ENCODE results near the gene IL23R. TPM values are rescaled to one million over a fixed set of nuclear protein-coding genes. Genes with fewer than 3 reads are reported as not detected.

The IL23R gene
- total and polyA plus RNA-seq, 8 donors = 1.3 TPM; not detected in 7

DNA sequence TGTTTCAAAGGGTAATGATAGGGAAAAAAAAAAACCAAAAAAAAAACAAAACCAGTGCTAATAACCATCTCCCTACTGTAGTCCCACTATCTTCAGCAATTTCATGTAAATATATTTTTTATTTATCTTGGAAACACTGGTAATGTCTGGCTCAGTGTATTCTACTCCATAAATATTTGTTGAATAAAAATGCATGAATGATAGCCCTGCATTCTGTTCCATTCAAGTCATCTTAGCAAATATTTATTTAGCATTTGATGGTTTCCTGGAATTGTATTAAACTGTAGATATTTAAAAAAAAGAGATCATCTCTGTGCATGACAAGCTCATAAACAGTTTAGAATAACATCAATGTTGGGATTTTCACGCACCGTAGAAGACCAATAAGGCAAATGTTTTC lies 24.2 kb downstream of the IL23R start:
- Histone ChIP-seq H3K36me3 (no peaks in the 10 kb centered on the region), H3K27me3 (no peaks in the 10 kb centered on the region), H3K4me1 (no peaks in the 10 kb centered on the region), H3K27ac (no peak overlapping the region), H3K4me3 (no peak overlapping the region), H3K9me3 (no peaks in the 10 kb centered on the region)
- intact Hi-C loops (cut with DNase I; ENCODE audit: low total_unique reads) = no loop called here
- no peak for DNase-seq
- TF ChIP-seq EP300 (IDR thresholded peaks at IDR 0.05) (no peak), POLR2AphosphoS5 (IDR thresholded peaks at IDR 0.05) (no peak), POLR2A (IDR thresholded peaks at IDR 0.05) (no peak)
- TF ChIP-seq, protein P1, sequence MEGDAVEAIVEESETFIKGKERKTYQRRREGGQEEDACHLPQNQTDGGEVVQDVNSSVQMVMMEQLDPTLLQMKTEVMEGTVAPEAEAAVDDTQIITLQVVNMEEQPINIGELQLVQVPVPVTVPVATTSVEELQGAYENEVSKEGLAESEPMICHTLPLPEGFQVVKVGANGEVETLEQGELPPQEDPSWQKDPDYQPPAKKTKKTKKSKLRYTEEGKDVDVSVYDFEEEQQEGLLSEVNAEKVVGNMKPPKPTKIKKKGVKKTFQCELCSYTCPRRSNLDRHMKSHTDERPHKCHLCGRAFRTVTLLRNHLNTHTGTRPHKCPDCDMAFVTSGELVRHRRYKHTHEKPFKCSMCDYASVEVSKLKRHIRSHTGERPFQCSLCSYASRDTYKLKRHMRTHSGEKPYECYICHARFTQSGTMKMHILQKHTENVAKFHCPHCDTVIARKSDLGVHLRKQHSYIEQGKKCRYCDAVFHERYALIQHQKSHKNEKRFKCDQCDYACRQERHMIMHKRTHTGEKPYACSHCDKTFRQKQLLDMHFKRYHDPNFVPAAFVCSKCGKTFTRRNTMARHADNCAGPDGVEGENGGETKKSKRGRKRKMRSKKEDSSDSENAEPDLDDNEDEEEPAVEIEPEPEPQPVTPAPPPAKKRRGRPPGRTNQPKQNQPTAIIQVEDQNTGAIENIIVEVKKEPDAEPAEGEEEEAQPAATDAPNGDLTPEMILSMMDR (IDR thresholded peaks at IDR 0.05) = no peak
- WGBS, 5 donors = 67 to 93% (median 73%) methylated on average over 2 of the region's 2 CpGs

DNA sequence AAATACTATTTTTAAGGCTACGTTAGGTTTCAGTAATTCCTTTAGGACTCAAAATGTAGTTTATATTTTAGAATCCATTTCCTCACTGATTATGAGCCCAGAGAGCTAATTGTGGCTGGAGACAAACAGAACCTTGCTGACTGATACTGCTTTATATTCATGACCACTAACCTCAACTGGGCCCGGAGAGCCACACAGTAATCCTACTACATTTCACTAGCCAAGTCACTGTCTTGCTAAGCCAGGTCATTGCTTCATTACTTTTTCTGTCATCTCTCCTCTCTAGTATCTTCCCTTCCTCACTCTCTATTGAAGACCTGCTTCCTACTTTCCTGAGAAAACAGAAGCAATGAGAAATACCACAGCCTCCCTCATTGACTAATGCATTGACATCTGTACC lies 24.7 kb downstream of the IL23R start:
- Histone ChIP-seq H3K9me3 (no peaks in the 10 kb centered on the region), H3K4me1 (no peaks in the 10 kb centered on the region), H3K4me3 (no peak overlapping the region), H3K36me3 (no peaks in the 10 kb centered on the region), H3K27ac (no peak overlapping the region), H3K27me3 (no peaks in the 10 kb centered on the region)
- WGBS, 5 donors = 63 to 81% (median 72%) methylated on average over 2 of the region's 2 CpGs
- intact Hi-C loops (cut with DNase I; ENCODE audit: low total_unique reads) = no loop called here
- TF ChIP-seq POLR2A (IDR thresholded peaks at IDR 0.05) = no peak
- no peak for TF ChIP-seq EP300 (IDR thresholded peaks at IDR 0.05)
- TF ChIP-seq, protein P1 (IDR thresholded peaks at IDR 0.05) = no peak
- TF ChIP-seq POLR2AphosphoS5 (IDR thresholded peaks at IDR 0.05) = no peak
- no peak for DNase-seq

- 65 to 74% (median 66%) methylated on average over 2 of the region's 2 CpGs for WGBS, 5 donors
These were observed 25.6 kb downstream of the IL23R start for GRCh38 chr1:67191668-67192520.

DNA sequence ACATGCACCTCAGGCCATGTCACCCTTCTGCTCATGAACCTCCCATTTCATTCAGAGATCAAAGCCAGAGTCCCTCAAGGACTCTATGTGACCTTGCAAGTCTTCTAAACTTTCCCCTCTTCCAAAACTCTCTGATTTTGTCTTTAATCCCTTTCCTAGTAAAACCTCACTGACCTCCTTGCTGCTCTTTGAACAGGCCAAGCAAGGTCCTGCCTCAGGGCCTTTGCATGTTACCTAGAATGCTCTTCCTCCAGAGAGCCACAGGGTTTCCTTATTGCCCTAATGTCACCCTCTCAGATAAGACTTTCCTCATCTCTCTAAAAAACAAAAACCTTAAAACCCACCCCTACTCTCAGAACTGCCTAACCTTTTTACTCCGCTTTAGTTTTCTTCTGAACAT lies 26.6 kb downstream of the IL23R start:
- WGBS, 5 donors = 89 to 100% (median 97%) methylated on average over 1 of the region's 1 CpG

More at GRCh38 chr1:67191668-67192520, 25.6 kb downstream of the IL23R start:
- DNase-seq = no peak
- no peak overlapping the region for H3K27ac ChIP-seq
- TF ChIP-seq, protein P1 (IDR thresholded peaks at IDR 0.05) = no peak
- no peaks in the 10 kb centered on the region for H3K36me3 ChIP-seq
- intact Hi-C loops (cut with DNase I; ENCODE audit: low total_unique reads) = no loop called here
- no peaks in the 10 kb centered on the region for H3K9me3 ChIP-seq
- no peaks in the 10 kb centered on the region for H3K27me3 ChIP-seq
- no peaks in the 10 kb centered on the region for H3K4me1 ChIP-seq
- no peak overlapping the region for H3K4me3 ChIP-seq

More for the DNA sequence above, 26.6 kb downstream of the IL23R start:
- intact Hi-C loops (cut with DNase I; ENCODE audit: low total_unique reads) = no loop called here
- no peak overlapping the region for H3K4me3 ChIP-seq
- H3K4me1 ChIP-seq = no peaks in the 10 kb centered on the region
- no peaks in the 10 kb centered on the region for H3K36me3 ChIP-seq
- no peak for DNase-seq
- H3K27ac ChIP-seq = no peak overlapping the region
- H3K27me3 ChIP-seq = no peaks in the 10 kb centered on the region
- H3K9me3 ChIP-seq = no peaks in the 10 kb centered on the region
- no peak for TF ChIP-seq EP300 (IDR thresholded peaks at IDR 0.05)
- TF ChIP-seq, protein P1 (IDR thresholded peaks at IDR 0.05) = no peak
- TF ChIP-seq POLR2AphosphoS5 (IDR thresholded peaks at IDR 0.05) = no peak
